GM12874 (cell line): ENCODE results near the gene FFAR4.

Experiments used
- CTCF ChIP-seq: IDR thresholded peaks from 2 replicates; pipeline ENCODE4 v1.5.1; 2011; ENCODE audit warnings: low read depth, mild to moderate bottlenecking, control low read depth, low read length, moderate library complexity; ENCODE audit not compliant: insufficient read depth

Gene FFAR4

GRCh38 chr10:93601774-93602162 is 35.3 kb downstream of the FFAR4 start:
- TF ChIP-seq CTCF: no peak

- no peak for TF ChIP-seq CTCF
Observed at GRCh38 chr10:93603023-93603422, 36.6 kb downstream of the FFAR4 start.

- TF ChIP-seq CTCF: no peak
Observed at GRCh38 chr10:93604146-93604545, 37.7 kb downstream of the FFAR4 start.

GRCh38 chr10:93608421-93608820 is 42.0 kb downstream of the FFAR4 start:
- no peak for TF ChIP-seq CTCF

- TF ChIP-seq CTCF: no peak
Observed at GRCh38 chr10:93612311-93612710, 45.8 kb downstream of the FFAR4 start, which contains the start of gene PDE6C. Gene PDE6C, plus strand, starts transcription at chr10:93612537. Its CDS starts 189 bp downstream, at chr10:93612726.

GRCh38 chr10:93613126-93613525 is 46.7 kb downstream of the FFAR4 start:
- TF ChIP-seq CTCF: no peak

GRCh38 chr10:93614101-93614825 is 47.8 kb downstream of the FFAR4 start:
- no peak for TF ChIP-seq CTCF
